ENCODE data around the gene PRDM8. TPM values are rescaled to one million over a fixed set of nuclear protein-coding genes. Genes with fewer than 3 reads are reported as not detected.

PRDM8 gene
- total and polyA plus RNA-seq, 2 of the 4 experiments (the other 2 are of a cell fraction): 5.7 to 15.8 TPM

- H3K56ac ChIP-seq (ENCODE audit: extremely low read depth, insufficient read depth, low read length): no peak overlapping the region
- no peak overlapping the region for H3K23ac ChIP-seq (ENCODE audit: low read depth, low read length)
- H3K18ac ChIP-seq (ENCODE audit: low read depth, low read length): no peak overlapping the region
- H4K5ac ChIP-seq (ENCODE audit: low read depth, low read length): no peak overlapping the region; the same call in 1 of the 2 replicates
- no peak overlapping the region for H3K14ac ChIP-seq (replicated peaks; ENCODE audit: low read depth, low read length)
- H3K9me3 ChIP-seq (ENCODE audit: control insufficient read depth, insufficient read depth, low read length): no peaks in the 10 kb centered on the region
- no peaks in the 10 kb centered on the region for H3K36me3 ChIP-seq (ENCODE audit: control insufficient read depth, insufficient read depth, low read length)
- no peak overlapping the region for H3K4ac ChIP-seq (ENCODE audit: low read depth, low read length)
- peaks cover under 1% of the 10 kb centered on the region; the same call in 1 of the 2 replicates for H3K4me1 ChIP-seq (ENCODE audit: control insufficient read depth, insufficient read depth, low read length)
- no peak overlapping the region for H4K8ac ChIP-seq (ENCODE audit: low read depth in 2 of 2, low read length in 2 of 2)
- H2BK120ac ChIP-seq (ENCODE audit: low read depth, low read length): 0 out of 2 replicates have a peak overlapping the region, but pooled peaks have one; percentile 46
- H2BK5ac ChIP-seq (ENCODE audit: low read depth, low read length, poor library complexity, severe bottlenecking): no peak overlapping the region
- H2BK20ac ChIP-seq (ENCODE audit: low read depth, low read length): no peak overlapping the region
- TF ChIP-seq CTCF (conservative IDR thresholded peaks at IDR 0.05; ENCODE audit: low read depth, low read length) (no peak), RCOR1 (IDR thresholded peaks at IDR 0.05; ENCODE audit: insufficient replicate concordance, low read length) (no peak), MXI1 (IDR thresholded peaks at IDR 0.05; ENCODE audit: borderline replicate concordance, low read depth, low read length) (no peak), CEBPB (IDR thresholded peaks at IDR 0.05; ENCODE audit: low read depth, low read length) (no peak), FOS (IDR thresholded peaks at IDR 0.05; ENCODE audit: low read depth, low read length) (no peak), POLR2A (IDR thresholded peaks at IDR 0.05; ENCODE audit: low read depth, low read length) (no peak), USF2 (IDR thresholded peaks at IDR 0.05; ENCODE audit: low read depth, low read length) (no peak), RAD21 (IDR thresholded peaks at IDR 0.05; ENCODE audit: low read length) (no peak), RFX5 (IDR thresholded peaks at IDR 0.05; ENCODE audit: low read depth, low read length) (no peak), CHD1 (IDR thresholded peaks at IDR 0.05; ENCODE audit: low read depth, low read length) (no peak), NFE2L2 (IDR thresholded peaks at IDR 0.05; ENCODE audit: low read depth, low read length) (no peak), ELK1 (IDR thresholded peaks at IDR 0.05; ENCODE audit: borderline replicate concordance, low read depth, low read length) (no peak), MAZ (IDR thresholded peaks at IDR 0.05; ENCODE audit: borderline replicate concordance, low read depth, low read length) (no peak), SMC3 (IDR thresholded peaks at IDR 0.05; ENCODE audit: low read depth, low read length) (no peak), MAFK (IDR thresholded peaks at IDR 0.05; ENCODE audit: low read depth, low read length) (no peak), BHLHE40 (IDR thresholded peaks at IDR 0.05; ENCODE audit: low read depth, low read length) (no peak)
- POLR2A ChIA-PET (ENCODE audit: unreplicated experiment): no interaction called here
- H3K4me3 ChIP-seq (ENCODE audit: insufficient read depth, low read depth, low read length): no peak overlapping the region
- H3K79me1 ChIP-seq (ENCODE audit: low read depth in 1 of 2, low read length in 2 of 2): peaks cover 0 to 9% of the 10 kb centered on the region in 2 experiments; a peak in 2 of 4 replicates
- DNase-seq (no peak), ATAC-seq (ENCODE audit: low read depth) (no peak)
- H2AK9ac ChIP-seq (replicated peaks; ENCODE audit: low read depth, low read length, poor library complexity): no peak overlapping the region
- H2AFZ ChIP-seq (replicated peaks; ENCODE audit: low read length, poor library complexity): no peak overlapping the region
- no peak overlapping the region for H2AK5ac ChIP-seq (ENCODE audit: low read depth, low read length)
- H3K9me1 ChIP-seq (ENCODE audit: insufficient read depth, low read length): peaks cover under 1% of the 10 kb centered on the region; the same call in 1 of the 2 replicates
- in situ Hi-C loops (cut with MboI; ENCODE audit: low sequenced_read_pairs) (loop anchor here (10.0 kb wide), 1 partner anchor 109 kb away; the partner anchor contains the start of gene CFAP299), dilution Hi-C loops (cut with HindIII; ENCODE audit: low sequenced_read_pairs, unreplicated experiment) (no loop called here), intact Hi-C loops (cut with micrococcal nuclease) (no loop called here)
- no peak overlapping the region for H3K27ac ChIP-seq (ENCODE audit: insufficient read depth, low read length)
- CTCF ChIA-PET: interaction anchor here (0.6 to 1.2 kb wide), 4 partner anchors 10 to 246 kb away, joined by 3 to 5 read pairs (median 4); no protein-coding TSS in a partner anchor
- H2BK15ac ChIP-seq (ENCODE audit: low read depth, low read length): peak overlapping the region; percentile 82; the same call in 1 of the 3 replicates
- no peak overlapping the region for H4K91ac ChIP-seq (ENCODE audit: insufficient read depth, low read depth, low read length)
- no peaks in the 10 kb centered on the region for H3K27me3 ChIP-seq (ENCODE audit: control insufficient read depth, insufficient read depth, low read length)
- WGBS, 2 experiments (ENCODE audit: extremely low coverage in 2 of 2, insufficient read length in 1 of 2): 0% methylated on average over 1 of the region's 2 CpGs; no CpG with 5 or more reads in 1 of the 2 experiments
- no peak overlapping the region for H3K4me2 ChIP-seq (ENCODE audit: low read depth, low read length)
- no peak overlapping the region for H3K9ac ChIP-seq (ENCODE audit: low read depth, low read length)
- no TSS peak for BruUV-seq (replicated peaks)
- no peaks in the 10 kb centered on the region for H4K20me1 ChIP-seq (ENCODE audit: insufficient read depth, low read length)
These were observed 28.8 kb downstream of the PRDM8 start for GRCh38 chr4:80226094-80226493.
